ENCODE measurements around the gene RPL22.

GRCh38 chr1:6149597-6149996 is 49.8 kb downstream of the RPL22 start:
- no peak for TF ChIP-seq CTCF (IDR thresholded peaks at IDR 0.05; ENCODE audit: insufficient read depth, low read depth, low read length)
- no peak for TF ChIP-seq EZH2 (IDR thresholded peaks at IDR 0.05; ENCODE audit: insufficient read depth, low read length)
